GM21737 (cell line): ENCODE measurements around the gene OTOG.

ENCODE experiments used
- ATAC-seq: cut with Tn5 transposase; IDR thresholded peaks from one replicate; pipeline ENCODE4 v1.9.1; 2021; ENCODE audit warnings: mild to moderate bottlenecking, moderate library complexity; ENCODE audit not compliant: unreplicated experiment

Gene OTOG

GRCh38 chr11:17645190-17645970, 98.3 kb downstream of the OTOG start:
- ATAC-seq, result no peak

GRCh38 chr11:17646451-17647145, 99.5 kb downstream of the OTOG start:
- no peak for ATAC-seq

- no peak for ATAC-seq
These were observed 101.5 kb downstream of the OTOG start for GRCh38 chr11:17648528-17648927.

GRCh38 chr11:17649261-17649660, 102.2 kb downstream of the OTOG start:
- no peak for ATAC-seq

GRCh38 chr11:17649696-17650095, 102.6 kb downstream of the OTOG start:
- ATAC-seq, result no peak

- ATAC-seq, result no peak
These were observed 103.3 kb downstream of the OTOG start for GRCh38 chr11:17650127-17650911.

- ATAC-seq, result no peak
These were observed 104.0 kb downstream of the OTOG start for GRCh38 chr11:17651061-17651460.

GRCh38 chr11:17651681-17652080, 104.6 kb downstream of the OTOG start:
- no peak for ATAC-seq

GRCh38 chr11:17652556-17652955, 105.5 kb downstream of the OTOG start:
- no peak for ATAC-seq

GRCh38 chr11:17653611-17654010, 106.6 kb downstream of the OTOG start:
- ATAC-seq, result no peak

- no peak for ATAC-seq
These were observed 108.6 kb downstream of the OTOG start for GRCh38 chr11:17655682-17656081.

- ATAC-seq, result no peak
These were observed 111.2 kb downstream of the OTOG start for GRCh38 chr11:17658211-17658610.

GRCh38 chr11:17668166-17668565, 121.1 kb downstream of the OTOG start:
- ATAC-seq, result no peak

GRCh38 chr11:17672469-17672868, 125.4 kb downstream of the OTOG start:
- ATAC-seq, result no peak

- no peak for ATAC-seq
These were observed 126.9 kb downstream of the OTOG start for GRCh38 chr11:17673951-17674350.

- no peak for ATAC-seq
These were observed 135.8 kb downstream of the OTOG start for GRCh38 chr11:17682848-17683247.

- ATAC-seq, result no peak
These were observed 136.5 kb downstream of the OTOG start for GRCh38 chr11:17683377-17684161.

- no peak for ATAC-seq
These were observed 137.5 kb downstream of the OTOG start for GRCh38 chr11:17684550-17684949.

- ATAC-seq, result no peak
These were observed 139.3 kb downstream of the OTOG start for GRCh38 chr11:17686231-17686980.
